ENCODE measurements around the gene IGFBPL1.

IGFBPL1 gene

DNA sequence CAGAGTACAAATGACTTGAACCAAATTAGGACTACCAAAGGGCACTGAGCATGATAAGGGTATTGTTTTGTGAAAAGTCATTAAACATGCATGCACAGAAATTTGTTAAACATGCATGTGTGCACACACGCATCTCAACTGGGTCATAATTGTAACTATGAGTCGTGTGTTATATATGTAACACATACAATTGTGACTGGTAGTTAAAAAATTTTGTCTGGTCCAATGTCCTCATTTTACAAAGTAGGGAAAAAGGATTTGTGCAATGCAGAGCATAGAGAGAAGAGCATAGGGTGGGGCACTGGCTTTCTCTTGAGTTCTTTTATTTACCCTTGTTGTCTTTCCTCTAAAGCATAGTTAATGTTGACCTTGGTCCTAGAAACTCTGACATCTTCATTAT is 19.3 kb upstream of the IGFBPL1 start:
- no peak overlapping the region for H3K4me3 ChIP-seq (ENCODE audit: low read depth, low read length)
- TF ChIP-seq, protein P1, sequence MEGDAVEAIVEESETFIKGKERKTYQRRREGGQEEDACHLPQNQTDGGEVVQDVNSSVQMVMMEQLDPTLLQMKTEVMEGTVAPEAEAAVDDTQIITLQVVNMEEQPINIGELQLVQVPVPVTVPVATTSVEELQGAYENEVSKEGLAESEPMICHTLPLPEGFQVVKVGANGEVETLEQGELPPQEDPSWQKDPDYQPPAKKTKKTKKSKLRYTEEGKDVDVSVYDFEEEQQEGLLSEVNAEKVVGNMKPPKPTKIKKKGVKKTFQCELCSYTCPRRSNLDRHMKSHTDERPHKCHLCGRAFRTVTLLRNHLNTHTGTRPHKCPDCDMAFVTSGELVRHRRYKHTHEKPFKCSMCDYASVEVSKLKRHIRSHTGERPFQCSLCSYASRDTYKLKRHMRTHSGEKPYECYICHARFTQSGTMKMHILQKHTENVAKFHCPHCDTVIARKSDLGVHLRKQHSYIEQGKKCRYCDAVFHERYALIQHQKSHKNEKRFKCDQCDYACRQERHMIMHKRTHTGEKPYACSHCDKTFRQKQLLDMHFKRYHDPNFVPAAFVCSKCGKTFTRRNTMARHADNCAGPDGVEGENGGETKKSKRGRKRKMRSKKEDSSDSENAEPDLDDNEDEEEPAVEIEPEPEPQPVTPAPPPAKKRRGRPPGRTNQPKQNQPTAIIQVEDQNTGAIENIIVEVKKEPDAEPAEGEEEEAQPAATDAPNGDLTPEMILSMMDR (IDR thresholded peaks at IDR 0.05; ENCODE audit: low read depth, low read length) = no peak

DNA sequence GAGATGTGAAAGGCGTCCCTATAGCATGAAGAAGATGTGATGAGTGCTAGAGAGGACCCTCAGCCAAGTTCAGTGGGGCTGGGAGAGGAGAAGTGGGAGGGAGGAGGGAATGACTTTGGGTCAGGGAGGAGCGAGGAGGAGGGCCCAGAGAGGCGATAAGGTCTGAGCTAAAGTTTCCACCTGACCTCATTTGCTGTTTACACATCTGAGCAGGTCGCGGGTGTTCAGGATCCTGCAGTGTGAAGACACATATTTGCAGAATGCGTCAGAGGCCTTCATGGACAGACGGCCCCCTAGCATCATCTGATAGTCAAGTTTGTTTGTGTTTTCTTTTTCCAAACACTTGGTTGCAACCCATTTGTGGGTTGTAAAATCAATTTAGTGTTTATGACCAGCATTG is 18.9 kb upstream of the IGFBPL1 start:
- TF ChIP-seq, protein P1 (IDR thresholded peaks at IDR 0.05; ENCODE audit: low read depth, low read length) = no peak
- H3K4me3 ChIP-seq (ENCODE audit: low read depth, low read length) = no peak overlapping the region

DNA sequence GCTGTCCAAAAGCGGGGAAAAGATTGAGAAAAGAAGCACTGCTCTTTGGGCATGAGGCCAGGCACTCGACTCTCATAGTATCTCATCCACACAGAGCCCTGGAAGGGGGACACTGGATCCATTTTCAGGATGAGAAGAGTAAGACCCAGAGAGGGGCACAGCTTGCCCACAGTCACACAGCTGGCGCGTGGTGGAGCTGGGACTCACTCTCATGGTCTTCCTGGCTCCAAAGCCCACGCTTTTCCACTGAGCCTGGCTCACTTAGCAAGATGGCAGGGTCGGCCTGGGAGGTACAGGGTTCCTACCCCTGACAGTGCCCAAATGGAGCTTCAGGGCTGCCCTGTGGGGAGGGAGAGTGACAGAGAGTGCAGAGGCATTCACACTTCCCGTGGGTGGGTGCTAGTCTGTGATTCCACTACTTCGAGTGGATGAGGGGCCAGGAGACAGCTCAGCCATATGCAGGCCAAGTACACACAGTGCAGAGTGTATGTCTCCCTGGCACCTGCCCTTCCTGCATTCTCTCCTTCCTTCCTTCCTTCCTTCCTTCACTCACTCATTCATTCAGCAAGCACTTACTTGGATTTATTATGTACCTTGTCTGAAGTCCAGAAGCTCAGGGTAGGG is 18.3 kb upstream of the IGFBPL1 start:
- TF ChIP-seq, protein P1 (IDR thresholded peaks at IDR 0.05; ENCODE audit: low read depth, low read length) = no peak
- H3K4me3 ChIP-seq (ENCODE audit: low read depth, low read length) = no peak overlapping the region

DNA sequence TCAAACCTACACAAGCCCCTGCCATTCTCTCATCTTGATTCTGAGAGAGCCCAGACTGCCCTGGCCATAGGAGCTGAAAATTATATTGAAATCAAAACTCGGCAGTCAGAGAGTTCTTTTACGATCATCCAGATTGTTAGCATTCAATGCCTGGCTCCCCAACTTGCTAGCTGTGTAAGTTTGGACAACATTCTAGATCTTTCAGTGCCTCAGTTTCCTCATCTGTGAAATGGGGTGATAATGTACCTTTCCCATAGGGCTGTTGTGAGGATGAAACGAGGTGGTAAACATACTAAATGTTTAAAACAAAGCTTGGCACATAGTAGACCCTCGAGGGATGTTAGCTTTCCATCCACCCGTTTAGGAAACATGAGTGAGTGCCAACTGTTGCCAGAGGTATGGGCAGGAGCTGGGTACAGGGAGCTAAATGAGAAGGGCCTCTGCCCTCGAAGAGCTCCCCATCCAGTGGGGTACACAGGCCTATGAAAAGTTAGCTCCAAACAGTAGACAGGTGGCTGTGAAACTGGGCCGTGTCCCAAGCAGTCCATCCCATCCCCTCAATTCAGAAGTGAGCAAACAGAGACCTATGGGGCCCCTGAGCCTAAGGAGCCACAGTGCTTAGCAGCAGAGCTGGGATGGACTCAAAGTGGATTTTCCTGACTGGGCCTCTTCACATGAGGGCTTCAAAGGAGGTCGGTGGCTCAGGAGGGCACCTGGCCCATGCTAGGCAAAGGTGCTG is 17.3 kb upstream of the IGFBPL1 start:
- H3K4me3 ChIP-seq (ENCODE audit: low read depth, low read length) = no peak overlapping the region
- TF ChIP-seq, protein P1 (IDR thresholded peaks at IDR 0.05; ENCODE audit: low read depth, low read length) = no peak

DNA sequence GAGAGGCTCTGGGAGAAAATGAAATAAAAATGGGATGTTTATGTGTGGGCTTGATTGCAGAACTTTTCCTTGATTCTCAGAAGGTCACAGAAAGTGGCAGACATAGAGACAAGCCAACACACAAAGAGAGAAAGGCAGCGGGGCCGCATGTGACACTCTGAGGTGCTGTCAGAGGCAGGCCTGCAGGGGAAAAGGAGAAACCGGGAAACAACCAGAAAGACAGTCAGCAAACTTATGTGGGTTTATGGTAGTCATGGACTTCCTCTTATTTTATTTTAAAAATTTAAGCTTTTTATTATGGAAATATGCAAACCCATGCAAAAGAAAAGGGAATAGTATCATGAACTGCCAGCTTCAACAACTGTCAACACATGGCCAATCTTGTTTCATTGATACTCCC is 16.3 kb upstream of the IGFBPL1 start:
- TF ChIP-seq, protein P1 (IDR thresholded peaks at IDR 0.05; ENCODE audit: low read depth, low read length) = no peak
- H3K4me3 ChIP-seq (ENCODE audit: low read depth, low read length) = no peak overlapping the region

DNA sequence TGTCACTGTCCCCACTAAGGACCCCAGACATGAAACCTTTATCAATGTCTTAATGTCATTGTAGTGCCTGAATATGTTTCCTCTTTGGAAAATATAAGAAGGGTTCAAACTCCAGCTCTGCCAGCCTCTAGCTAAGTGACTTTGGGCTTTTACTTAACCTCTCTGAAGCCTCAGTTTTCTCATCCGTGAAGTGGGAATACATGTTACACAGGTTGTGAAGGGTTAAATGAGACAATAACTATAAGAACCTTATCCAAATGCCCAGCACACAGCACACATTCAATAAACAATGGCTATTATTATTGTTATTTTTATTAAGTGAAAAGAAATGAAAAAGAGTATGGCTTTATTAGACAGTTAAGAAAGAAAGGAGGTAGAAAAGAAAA is 15.7 kb upstream of the IGFBPL1 start:
- H3K4me3 ChIP-seq (ENCODE audit: low read depth, low read length) = no peak overlapping the region
- TF ChIP-seq, protein P1 (IDR thresholded peaks at IDR 0.05; ENCODE audit: low read depth, low read length) = no peak

DNA sequence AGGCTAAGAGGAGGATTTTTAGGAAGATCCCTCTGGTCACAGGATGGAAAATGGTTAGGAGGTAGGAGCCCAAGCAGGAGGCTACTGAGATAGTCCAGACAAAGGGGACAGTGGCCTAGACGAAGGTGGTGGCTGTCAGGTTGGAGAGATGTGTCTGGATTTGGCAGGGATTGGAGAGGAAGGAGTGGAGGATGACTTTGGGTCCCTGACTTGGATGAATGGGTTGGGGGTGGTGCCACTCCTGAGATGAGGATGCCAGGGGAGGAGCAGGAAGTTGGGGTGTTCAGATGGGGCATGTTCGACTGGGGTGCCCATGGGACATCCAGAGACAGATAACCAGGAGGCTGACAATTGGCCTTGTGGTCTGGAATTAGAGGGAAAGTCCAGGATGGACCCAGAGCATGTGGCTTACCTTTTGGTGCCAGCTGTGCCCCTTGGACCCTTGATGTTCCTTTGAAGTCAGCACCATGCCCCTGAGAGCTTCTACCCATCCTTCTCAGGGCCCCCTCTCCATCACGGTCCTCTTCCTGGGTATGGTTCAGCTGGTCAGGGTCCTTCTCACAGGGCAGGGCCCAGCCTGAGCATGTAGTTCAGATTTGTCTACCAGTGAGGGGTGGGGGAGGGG is 15.1 kb upstream of the IGFBPL1 start:
- TF ChIP-seq, protein P1 (IDR thresholded peaks at IDR 0.05; ENCODE audit: low read depth, low read length) = no peak
- no peak overlapping the region for H3K4me3 ChIP-seq (ENCODE audit: low read depth, low read length)

All from WI38 (cell line).